RWPE1 (cell line): ENCODE data around the gene LLGL2.

Experiments used
- CTCF ChIA-PET: fragments of 350-600 bp; sonication (Branson Sonifier 250); formaldehyde crosslinking; extraction: SDS; loops from one replicate; lab custom pipeline; 2021; lab: Yijun Ruan, JAX
- POLR2A ChIA-PET: fragments of 400-600 bp; formaldehyde crosslinking; extraction: SDS; loops from one replicate; lab custom pipeline; 2020; ENCODE audit warnings: antibody characterized with exemption; ENCODE audit not compliant: low non-redundant PET; lab: Yijun Ruan, JAX
- DNase-seq: peaks from one replicate; pipeline ENCODE4 v3.0.0; 2012; ENCODE audit warnings: low spot score
- H3K27ac ChIP-seq: fragments of 450-650 bp; 2 replicates; pipeline ENCODE4 v1.5.1; 2017
- TF ChIP-seq, protein P1 (sequence below): fragments of 450-650 bp; conservative IDR thresholded peaks from 2 replicates; pipeline ENCODE4 v1.5.1; 2017; ENCODE audit warnings: low read depth, mild to moderate bottlenecking

LLGL2 gene

DNA sequence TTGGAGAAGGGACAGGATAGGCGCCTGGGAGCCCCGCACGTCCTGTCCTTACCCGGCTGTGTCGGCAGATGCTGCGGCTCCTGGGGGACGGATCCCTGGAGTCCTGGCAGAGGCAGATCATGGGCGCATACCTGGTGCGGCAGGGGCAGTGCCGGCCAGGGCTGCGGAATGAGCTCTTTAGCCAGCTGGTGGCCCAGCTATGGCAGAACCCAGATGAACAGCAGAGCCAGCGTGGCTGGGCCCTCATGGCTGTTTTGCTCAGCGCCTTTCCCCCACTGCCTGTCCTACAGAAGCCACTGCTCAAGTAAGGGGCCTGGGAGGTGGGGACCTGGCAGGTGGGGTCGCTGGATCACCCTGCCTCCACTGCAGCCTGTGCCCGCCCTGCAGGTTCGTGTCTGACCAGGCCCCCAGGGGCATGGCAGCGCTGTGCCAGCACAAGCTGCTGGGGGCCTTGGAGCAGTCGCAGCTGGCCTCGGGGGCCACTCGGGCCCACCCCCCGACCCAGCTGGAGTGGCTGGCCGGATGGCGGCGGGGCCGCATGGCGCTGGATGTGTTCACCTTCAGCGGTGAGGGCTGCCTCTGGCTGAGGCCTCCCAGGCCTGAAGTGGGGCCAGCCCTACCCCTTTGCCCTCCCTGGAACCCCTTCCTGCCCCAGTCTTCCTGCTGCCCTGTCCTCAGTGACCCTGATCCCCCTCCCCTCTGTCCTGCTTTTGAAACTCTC, 87.6 kb downstream of the LLGL2 start:
- DNase-seq: no peak
- ChIA-PET CTCF (interaction anchor here (0.6 to 2.4 kb wide), 4 partner anchors 12 to 42 kb away, joined by 3 to 12 read pairs (median 4); partner anchors contain the start of gene SMIM5), POLR2A (no interaction called here)
- TF ChIP-seq, protein P1, sequence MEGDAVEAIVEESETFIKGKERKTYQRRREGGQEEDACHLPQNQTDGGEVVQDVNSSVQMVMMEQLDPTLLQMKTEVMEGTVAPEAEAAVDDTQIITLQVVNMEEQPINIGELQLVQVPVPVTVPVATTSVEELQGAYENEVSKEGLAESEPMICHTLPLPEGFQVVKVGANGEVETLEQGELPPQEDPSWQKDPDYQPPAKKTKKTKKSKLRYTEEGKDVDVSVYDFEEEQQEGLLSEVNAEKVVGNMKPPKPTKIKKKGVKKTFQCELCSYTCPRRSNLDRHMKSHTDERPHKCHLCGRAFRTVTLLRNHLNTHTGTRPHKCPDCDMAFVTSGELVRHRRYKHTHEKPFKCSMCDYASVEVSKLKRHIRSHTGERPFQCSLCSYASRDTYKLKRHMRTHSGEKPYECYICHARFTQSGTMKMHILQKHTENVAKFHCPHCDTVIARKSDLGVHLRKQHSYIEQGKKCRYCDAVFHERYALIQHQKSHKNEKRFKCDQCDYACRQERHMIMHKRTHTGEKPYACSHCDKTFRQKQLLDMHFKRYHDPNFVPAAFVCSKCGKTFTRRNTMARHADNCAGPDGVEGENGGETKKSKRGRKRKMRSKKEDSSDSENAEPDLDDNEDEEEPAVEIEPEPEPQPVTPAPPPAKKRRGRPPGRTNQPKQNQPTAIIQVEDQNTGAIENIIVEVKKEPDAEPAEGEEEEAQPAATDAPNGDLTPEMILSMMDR: no peak
- H3K27ac ChIP-seq: no peak overlapping the region

DNA sequence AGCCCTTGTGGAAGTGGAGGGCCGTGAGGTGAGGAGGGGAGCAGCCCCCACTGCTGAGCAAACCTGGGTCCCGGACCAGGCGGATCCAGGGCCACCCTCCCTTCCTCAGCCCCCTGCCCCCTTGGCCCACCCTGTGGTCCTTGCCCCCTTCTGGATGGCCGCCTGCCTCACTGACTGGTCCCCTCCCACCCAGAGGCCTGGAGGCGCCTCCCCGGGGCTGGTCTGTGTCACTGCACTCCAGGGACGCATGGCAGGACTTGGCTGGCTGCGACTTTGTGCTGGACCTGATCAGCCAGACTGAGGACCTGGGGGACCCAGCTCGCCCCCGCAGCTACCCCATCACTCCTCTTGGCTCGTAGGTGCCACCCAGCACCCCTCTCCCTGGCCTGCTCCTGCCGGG, 88.5 kb downstream of the LLGL2 start:
- CTCF ChIA-PET: interaction anchor here (1.2 to 2.4 kb wide), 2 partner anchors 13 to 19 kb away, joined by 3 to 12 read pairs; partner anchors contain the start of gene SMIM5
- POLR2A ChIA-PET: no interaction called here
- H3K27ac ChIP-seq: no peak overlapping the region
- TF ChIP-seq, protein P1: no peak
- DNase-seq: no peak

DNA sequence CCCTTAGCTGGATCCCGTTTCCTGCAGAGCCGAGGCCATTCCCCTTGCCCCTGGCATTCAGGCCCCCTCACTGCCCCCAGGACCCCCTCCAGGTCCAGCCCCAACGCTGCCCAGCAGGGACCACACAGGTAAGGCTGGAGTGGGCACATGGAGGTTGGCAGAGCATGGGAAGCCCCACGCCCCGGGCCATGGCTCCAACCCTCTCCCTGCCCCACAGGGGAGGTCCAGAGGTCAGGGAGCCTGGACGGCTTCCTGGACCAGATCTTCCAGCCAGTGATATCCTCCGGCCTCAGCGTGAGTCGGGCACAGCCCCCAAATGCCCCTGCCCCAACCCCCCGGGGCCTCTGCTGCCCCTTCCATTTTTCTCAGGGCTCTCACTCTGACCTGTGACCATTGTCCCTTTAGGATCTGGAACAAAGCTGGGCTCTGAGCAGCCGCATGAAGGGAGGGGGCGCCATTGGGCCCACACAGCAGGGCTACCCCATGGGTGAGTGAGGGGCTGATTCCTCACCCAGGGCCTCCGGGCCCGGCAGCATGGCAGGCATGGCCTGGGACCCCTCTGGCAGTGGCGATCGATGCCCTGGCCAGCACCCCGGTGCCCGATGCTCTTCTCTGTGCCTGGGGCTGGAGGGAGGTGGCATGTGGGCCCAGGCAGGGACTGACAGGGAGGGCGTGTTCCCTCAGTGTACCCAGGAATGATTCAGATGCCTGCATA, 89.2 kb downstream of the LLGL2 start:
- ChIA-PET POLR2A (no interaction called here), CTCF (interaction anchor here (0.6 to 2.4 kb wide), 3 partner anchors 14 to 117 kb away, joined by 3 to 12 read pairs (median 3); partner anchors contain the start of gene SMIM5)
- TF ChIP-seq, protein P1: no peak
- DNase-seq: no peak
- no peak overlapping the region for H3K27ac ChIP-seq

DNA sequence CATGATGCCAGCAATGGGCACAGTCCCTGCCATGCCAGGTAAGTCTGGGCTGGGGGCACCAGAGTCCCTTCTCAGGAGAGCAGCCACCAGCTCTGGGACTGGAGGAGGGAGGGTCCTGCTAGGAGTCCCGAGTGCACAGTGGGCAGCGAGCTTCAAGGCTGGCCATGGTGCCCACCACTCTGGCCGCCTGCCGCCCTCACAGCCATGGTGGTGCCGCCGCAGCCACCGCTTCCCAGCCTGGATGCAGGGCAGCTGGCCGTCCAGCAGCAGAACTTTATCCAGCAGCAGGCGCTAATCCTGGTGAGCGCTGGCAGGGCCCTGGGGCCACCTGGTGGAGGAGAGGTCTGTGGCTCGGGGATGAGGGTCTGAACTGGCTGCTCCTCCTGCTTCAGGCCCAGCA, 89.8 kb downstream of the LLGL2 start:
- no peak for DNase-seq
- POLR2A ChIA-PET: no interaction called here
- TF ChIP-seq, protein P1: no peak
- CTCF ChIA-PET: interaction anchor here (0.6 to 3.4 kb wide), 4 partner anchors 14 to 215 kb away, joined by 3 to 16 read pairs (median 8); partner anchors contain the start of gene SMIM5
- H3K27ac ChIP-seq: no peak overlapping the region

DNA sequence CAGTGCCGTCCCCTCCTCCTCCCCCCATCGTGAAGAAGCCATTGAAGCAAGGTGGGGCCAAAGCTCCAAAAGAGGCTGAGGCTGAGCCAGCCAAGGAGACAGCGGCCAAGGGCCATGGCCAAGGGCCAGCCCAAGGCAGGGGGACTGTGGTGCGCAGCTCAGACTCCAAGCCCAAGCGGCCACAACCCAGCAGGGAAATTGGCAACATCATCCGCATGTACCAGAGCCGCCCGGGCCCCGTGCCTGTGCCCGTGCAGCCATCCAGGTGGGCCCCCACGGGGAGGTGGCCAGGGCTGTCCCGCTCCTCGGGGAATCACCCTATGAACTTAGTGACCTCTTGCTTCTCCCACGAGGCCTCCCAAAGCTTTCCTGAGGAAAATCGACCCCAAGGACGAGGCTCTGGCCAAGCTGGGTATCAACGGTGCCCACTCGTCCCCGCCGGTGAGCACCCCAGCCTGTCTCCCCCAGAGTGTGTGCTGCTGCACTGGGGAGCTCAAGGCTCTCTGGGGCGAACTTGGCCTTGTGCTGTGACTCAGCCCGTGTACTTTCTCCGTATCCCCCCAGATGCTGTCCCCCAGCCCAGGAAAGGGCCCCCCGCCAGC, 91.1 kb downstream of the LLGL2 start:
- TF ChIP-seq, protein P1: no peak
- POLR2A ChIA-PET: no interaction called here
- no peak for DNase-seq
- CTCF ChIA-PET: interaction anchor here (0.6 to 3.4 kb wide), 6 partner anchors 9 to 1378 kb away, joined by 4 to 16 read pairs (median 6); partner anchors contain the start of gene SMIM5
- no peak overlapping the region for H3K27ac ChIP-seq

DNA sequence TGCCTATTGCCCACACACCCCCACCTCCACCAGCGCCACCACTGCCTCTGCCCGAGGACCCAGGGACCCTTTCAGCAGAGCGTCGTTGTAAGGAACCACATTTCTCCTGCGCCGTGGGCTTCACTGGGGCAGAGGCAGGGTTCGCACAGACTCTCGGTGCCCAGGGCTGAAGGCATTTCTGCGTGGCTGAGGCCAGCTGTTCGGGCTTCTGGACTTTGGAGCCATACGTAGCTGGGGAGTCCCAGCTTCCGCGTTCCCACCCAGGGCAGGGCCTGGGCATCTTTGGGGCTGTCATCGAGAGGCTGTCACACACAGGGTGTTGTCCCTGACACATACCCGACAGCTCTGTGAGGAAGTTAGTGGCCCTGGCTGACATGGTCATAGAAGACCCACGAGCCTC, 91.7 kb downstream of the LLGL2 start:
- POLR2A ChIA-PET: no interaction called here
- no peak for DNase-seq
- TF ChIP-seq, protein P1: no peak
- no peak overlapping the region for H3K27ac ChIP-seq
- CTCF ChIA-PET: interaction anchor here (0.7 to 3.4 kb wide), 6 partner anchors 8 to 294 kb away, joined by 3 to 16 read pairs (median 6); partner anchors contain the start of gene SMIM5
